Upper lobe of left lung (tissue), 4 donors: Measurements from ENCODE around the gene SMIM9.

Experiments
- EP300 ChIP-seq, 4 donors: sonication (generic); formaldehyde crosslinking; IDR thresholded peaks; one replicate each; pipeline ENCODE4 v1.5.1; 2017; ENCODE audit warnings: antibody characterized with exemption in 4 of 4, control low read depth in 2 of 4
- POLR2A ChIP-seq, 4 donors: fragments of 450-650 bp; IDR thresholded peaks; one replicate each; pipeline ENCODE4 v1.5.1; 2016 to 2017; ENCODE audit warnings: antibody characterized with exemption in 4 of 4, mild to moderate bottlenecking in 2 of 4
- POLR2AphosphoS5 ChIP-seq, 2 donors: sonication (generic); formaldehyde crosslinking; IDR thresholded peaks; one replicate each; pipeline ENCODE4 v1.5.1; 2017; ENCODE audit warnings: antibody characterized with exemption in 2 of 2
- TF ChIP-seq, protein P1 (sequence below), 6 experiments: fragments of 450-650 bp in 4 of 6; fragments of 200-600 bp in 2 of 6; sonication (generic) in 2 of 6; IDR thresholded peaks; one replicate each; pipeline ENCODE4 v1.5.1; 2016 to 2019; ENCODE audit warnings: antibody characterized with exemption in 6 of 6

DNA sequence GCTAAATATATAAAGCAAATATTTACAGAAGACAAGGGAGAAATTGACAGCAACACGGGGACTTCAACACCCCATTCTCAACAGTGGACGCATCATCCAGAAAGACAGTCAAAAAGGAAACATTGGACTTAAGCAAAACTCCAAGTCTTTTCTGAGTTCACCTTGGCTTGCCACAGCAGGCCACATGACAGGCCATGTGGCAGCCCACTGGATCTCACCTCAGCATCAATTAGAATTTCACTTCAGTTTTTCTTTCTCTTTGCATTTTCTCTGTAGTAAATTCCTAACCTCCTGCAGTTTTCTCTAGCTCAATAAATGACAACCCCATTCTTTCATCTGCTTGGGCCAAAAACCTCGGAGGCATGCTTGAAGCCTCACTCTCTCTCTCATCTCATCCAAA, 12.4 kb downstream of the SMIM9 start:
- TF ChIP-seq POLR2AphosphoS5 (IDR thresholded peaks at IDR 0.05) (no peak), EP300 (IDR thresholded peaks at IDR 0.05) (no peak), POLR2A (IDR thresholded peaks at IDR 0.05) (no peak)
- TF ChIP-seq, protein P1, sequence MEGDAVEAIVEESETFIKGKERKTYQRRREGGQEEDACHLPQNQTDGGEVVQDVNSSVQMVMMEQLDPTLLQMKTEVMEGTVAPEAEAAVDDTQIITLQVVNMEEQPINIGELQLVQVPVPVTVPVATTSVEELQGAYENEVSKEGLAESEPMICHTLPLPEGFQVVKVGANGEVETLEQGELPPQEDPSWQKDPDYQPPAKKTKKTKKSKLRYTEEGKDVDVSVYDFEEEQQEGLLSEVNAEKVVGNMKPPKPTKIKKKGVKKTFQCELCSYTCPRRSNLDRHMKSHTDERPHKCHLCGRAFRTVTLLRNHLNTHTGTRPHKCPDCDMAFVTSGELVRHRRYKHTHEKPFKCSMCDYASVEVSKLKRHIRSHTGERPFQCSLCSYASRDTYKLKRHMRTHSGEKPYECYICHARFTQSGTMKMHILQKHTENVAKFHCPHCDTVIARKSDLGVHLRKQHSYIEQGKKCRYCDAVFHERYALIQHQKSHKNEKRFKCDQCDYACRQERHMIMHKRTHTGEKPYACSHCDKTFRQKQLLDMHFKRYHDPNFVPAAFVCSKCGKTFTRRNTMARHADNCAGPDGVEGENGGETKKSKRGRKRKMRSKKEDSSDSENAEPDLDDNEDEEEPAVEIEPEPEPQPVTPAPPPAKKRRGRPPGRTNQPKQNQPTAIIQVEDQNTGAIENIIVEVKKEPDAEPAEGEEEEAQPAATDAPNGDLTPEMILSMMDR (IDR thresholded peaks at IDR 0.05): no peak
